G401 (cell line): ENCODE data around the gene DPPA3. TPM values are rescaled to one million over a fixed set of nuclear protein-coding genes. Genes with fewer than 3 reads are reported as not detected.
A peak's percentile ranks its signal among the peaks of the same experiment; 100 is the strongest.
"Not testable (repeated sequence)": the region's sequence is repeated elsewhere in the genome, so short reads cannot be mapped to it uniquely, and the experiment has no call there.

Experiments used
- DNase-seq: peaks from one replicate; pipeline ENCODE4 v3.0.0-alpha.2; 2015; ENCODE audit warnings: low spot score
- in situ Hi-C: cut with HindIII; loops from 2 replicates; pipeline ENCODE4 v1.10.0; 2016; ENCODE audit warnings: low sequenced_read_pairs, mixed read lengths
- total RNA-seq: library from RNA; depleted of rRNA; stranded (reverse); fragments of >200 nt; shearing (Covaris generic); gene quantifications from 2 replicates; pipeline ENCODE4 v1.2.3, GENCODE V29; 2014; rRNA removed

The DPPA3 gene
- total RNA-seq = not detected in 2 replicates

DNA sequence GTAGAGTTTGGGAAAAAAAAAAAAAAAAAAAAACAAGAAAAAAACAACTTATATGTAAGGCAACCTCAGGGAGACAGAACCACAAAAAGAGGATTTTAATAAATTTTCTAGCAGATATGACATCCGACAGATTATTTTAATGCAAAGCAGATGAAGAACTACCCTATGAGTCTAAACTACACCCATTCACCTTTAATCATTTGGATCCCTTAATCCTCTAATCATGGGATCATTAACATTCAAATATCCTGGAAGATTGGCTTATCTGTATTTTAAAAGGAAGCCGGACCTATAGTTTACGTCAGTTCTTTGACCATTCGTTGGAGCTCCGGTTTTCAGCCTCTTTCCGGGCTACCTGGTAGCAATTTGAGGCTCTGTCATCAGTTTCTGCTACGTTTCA, at the start of gene DPPA3:
Gene DPPA3 (plus strand): TSS at position 301 of the 400 bp plus-strand sequence. CDS start 138 bp downstream, outside the sequence.
- in situ Hi-C loops = no loop called here

DNA sequence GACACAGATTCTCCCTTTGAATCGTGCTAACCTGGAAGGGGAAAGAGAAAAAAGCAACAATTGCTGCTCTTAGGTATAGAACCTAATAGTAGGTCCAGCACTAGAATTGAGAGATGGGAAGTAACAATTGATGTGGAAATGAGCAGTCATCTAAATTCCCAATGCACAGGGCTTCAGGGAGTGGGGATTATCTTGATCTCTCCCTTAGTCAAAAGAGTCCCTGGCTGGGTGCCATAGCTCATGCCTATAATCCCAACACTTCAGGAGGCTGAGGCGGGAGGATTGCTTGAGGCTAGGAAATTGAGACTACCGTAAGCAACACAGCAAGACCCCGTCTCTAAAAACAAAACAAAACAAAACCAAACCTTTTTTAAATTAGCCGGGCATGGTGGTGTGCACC, 49.5 kb upstream of the DPPA3 start:
- no peak for DNase-seq

More for the DNA sequence above, at the start of gene DPPA3:
- DNase-seq = no peak

DNA sequence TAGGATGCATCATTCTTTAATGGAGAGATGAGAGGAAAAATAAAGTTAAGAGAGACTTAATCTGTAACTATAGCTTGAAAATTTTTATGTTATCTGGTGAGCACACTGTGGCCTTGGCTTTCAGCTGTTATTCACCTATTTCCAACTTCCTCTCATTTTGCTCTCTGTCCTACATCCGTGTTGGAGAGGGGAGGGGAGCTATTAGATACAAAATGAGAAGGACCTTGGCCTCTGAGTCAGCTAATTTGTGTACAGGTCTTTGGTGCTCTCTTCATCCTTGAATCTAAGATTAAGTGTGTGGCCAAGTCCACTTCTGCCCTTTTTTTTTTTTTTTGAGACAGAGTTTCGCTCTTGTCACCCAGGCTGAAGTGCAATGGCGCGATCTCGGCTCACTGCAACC, 44.6 kb upstream of the DPPA3 start:
- DNase-seq = no peak
- in situ Hi-C loops = no loop called here

More for the DNA sequence above, 49.5 kb upstream of the DPPA3 start:
- in situ Hi-C loops = no loop called here

DNA sequence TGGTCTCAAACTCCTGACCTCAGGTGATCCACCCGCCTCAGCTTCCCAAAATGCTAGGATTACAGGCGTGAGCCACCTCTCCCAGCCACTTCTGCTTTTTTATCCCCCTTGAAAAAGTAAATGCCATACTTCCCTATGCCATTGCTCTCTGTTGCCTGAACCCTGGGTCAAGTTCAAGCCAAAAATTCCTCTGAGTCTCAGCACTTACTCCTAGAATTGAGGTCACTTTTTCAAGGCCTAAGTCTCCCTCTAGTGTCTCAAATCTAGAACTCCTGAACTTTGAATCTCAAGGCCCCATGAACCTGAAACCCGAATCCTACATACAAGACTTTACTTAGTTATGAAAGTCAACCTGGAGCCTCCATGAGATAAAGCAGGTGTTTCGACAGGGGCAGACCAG, 44.1 kb upstream of the DPPA3 start:
- DNase-seq = no peak
- in situ Hi-C loops = no loop called here

DNA sequence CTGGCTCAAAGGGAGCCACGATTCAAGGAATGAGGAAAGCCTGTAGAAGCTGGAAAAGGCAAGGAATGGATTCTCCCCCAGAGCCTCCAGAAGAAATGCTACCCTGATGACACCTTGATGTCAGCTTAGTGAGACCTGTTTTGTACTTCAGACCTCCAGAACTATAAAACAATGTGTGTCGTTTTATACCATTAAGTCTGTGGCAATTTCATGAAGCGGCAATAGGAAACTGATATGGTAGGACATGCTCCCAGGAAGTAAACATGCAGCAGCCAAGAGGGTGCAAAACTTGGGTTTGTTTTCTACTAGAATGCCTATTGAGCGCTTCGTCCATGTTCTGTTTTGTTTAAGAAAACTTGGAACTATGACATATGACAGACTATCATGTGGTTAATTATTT, 43.1 kb upstream of the DPPA3 start:
- in situ Hi-C loops = no loop called here

DNA sequence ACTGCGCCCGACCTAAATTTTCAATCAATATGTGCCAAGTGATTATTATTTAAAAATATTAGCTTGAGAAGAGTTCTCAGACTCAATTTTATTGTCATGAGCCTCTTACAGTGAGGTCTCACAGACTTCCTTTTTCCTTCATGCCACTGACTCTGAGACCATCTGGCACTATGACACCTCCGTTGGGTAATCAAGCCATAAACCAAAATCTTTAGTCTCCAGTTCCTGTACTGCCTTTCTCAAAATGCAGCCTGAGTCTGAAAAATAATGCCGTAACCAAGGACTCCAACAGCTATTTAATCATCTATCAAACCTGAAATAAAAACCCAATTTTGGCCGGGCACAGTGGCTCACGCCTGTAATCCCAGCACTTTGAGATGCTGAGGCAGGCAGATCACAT, 35.8 kb upstream of the DPPA3 start:
- DNase-seq, in situ Hi-C loops: not testable (repeated sequence)

More for the DNA sequence above, 43.1 kb upstream of the DPPA3 start:
- DNase-seq = no peak

DNA sequence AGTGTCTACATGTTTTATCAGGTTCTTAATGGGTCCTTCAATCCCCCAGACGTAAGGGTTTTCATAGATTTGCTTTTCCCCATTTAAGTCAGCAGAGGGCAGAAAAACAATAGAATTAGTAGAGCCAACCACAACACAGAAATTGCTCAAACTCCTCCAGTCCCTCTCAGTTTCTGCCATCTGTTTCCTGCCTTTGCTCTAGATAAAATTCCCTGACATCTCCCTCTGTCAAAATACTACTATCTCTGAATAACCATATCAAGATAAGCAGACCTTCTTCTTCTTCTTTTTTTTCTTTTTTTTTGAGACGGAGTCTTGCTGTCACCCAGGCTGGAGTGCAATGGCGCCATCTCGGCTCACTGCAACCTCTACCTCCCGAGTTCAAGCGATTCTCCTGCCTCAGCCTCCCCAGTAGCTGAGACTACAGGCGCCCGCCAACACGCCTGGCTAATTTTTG, 33.8 kb upstream of the DPPA3 start:
- peak; percentile 44 for DNase-seq
- in situ Hi-C loops = not testable (repeated sequence)

DNA sequence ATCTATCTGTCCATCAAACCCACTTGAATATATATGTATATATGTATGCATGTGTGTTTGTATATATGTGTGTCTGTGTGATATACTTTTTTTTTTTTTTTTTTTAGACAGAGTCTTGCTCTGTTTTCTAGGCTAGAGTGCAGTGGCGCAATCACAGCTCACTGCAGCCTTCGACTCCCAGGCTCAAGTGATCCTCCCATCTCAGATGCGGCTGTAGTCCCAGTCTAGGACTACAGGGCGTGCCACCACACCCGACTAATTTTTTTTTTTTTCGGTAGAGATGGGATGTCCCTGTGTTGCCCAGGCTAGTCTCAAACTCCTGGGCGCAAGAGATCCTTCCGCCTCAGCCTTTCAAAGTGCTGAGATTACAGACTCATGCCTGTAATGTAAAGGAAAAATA, 32.5 kb upstream of the DPPA3 start:
- in situ Hi-C loops = no loop called here

DNA sequence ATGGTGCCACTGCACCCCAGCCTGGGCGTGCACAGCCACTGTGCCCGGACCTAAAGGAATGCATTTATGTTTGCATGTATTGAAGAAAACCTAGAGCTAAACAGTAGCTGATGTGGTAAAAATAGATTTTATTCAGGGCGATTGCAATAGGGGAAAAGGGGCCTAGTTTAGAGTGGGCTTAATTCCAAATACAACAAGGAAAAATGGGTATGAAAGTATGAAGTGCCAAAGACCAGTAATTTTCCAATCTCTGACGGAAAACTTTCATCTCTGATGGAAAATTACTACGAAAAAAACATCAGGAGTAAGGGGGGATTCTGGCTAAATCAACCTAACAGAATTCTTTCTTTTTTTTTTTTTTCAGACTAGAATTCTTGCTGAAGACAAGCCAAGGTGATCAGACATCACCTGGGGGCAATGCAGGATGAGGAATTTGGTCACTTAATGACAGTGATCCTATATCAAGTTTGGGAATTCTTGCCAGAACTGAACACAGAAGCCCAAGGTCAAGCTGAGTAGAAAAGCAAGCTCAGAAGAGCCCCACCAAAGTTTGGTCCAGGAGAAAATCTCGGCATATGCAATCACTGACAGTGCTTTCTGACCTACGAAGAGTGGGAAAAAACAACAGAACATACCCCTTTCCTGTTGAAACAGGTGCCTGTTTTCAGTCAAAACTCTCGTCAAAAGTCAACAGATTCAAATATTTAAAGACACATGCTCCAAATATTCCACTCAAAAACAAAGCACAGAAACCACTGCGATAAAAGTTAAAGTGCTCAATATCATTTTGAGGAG, 31.8 kb upstream of the DPPA3 start:
- DNase-seq = no peak
- in situ Hi-C loops = no loop called here

More for the DNA sequence above, 32.5 kb upstream of the DPPA3 start:
- no peak for DNase-seq

DNA sequence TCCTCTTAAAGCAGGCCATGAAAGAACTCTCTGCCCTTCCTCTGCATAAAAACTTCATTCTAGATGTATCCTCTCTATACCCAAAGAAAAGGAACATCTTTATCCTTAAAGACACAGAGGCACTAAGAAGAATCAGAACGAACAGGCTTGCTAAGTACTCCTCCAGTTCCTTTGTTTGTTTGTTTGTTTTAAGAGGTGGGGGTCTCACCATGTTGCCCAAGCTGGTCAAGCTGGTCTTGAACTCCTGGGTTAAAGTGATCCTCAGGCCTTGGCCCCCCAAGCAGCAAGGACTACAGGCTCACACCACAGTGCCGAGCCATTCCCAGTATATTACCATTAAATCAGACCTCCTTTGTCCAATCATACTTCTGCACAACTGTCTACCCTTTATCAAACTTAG, 29.7 kb upstream of the DPPA3 start:
- in situ Hi-C loops = no loop called here
- no peak for DNase-seq

DNA sequence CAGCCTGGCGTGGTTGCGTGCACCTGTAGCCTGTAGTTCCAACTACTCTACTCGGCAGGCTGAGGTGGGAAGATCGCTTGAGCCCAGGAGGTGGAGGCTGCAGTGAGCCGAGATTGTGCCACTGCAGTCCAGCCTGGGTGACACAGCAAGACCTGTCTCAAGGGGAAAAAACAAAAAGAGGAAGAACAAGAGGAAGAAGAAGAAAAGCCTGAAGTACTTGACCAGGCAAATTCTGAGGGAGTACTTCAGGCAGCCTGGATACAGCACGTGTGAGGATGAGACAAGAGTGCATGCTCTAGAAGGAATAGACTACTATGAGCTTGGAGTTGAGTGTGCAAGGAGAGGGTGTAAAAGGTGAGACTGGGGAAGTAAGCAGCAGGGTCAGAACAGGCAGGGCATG, 17.4 kb upstream of the DPPA3 start:
- no peak for DNase-seq
- in situ Hi-C loops = no loop called here

DNA sequence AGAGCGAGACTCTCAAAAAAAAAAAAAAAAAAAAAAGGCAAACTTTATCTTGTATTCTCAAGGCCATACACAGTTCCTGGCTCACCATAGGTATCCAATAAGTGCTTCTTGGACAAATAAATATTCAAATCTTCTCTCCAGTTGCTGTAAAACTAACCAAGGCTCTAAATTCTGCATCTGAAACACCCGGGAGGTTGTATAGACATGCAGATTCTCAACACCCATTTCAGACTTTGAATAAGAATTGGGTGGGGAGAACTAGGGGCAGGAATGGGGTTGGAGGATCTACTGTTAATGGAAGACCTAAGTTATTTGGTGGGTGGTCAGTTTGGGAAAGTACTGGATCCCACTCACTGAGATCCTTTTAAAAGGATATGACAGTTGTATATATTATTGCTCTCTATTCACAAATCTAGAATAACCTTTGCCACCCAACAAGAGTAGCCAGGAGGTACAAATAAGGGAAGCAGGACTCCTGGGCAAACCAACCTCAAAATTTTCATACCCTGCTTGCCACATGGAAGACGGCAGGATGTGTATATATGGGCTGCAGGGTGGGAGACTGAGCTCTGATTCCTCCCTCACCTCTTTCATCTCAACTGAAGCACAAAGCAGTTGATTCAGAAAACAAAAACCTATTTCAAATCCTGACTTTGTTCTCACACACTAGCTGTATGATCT, 16.5 kb upstream of the DPPA3 start:
- in situ Hi-C loops = no loop called here
- DNase-seq = no peak

DNA sequence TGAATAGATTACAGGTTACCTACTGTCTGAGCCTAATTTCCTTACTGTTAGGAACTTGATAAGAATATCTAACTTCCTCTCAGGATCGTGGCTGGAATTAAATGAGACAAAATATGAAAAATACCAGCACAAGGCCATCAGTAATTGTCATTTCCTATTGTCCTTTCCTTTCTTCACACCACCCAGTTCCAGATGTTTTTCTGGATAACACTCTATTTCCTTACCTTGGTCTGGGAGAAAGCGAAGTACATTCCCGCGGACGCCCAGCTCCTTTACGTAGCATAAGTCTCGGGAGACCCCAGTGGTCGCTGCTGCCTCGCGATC, 16.0 kb upstream of the DPPA3 start:
- in situ Hi-C loops = no loop called here
- DNase-seq = no peak

DNA sequence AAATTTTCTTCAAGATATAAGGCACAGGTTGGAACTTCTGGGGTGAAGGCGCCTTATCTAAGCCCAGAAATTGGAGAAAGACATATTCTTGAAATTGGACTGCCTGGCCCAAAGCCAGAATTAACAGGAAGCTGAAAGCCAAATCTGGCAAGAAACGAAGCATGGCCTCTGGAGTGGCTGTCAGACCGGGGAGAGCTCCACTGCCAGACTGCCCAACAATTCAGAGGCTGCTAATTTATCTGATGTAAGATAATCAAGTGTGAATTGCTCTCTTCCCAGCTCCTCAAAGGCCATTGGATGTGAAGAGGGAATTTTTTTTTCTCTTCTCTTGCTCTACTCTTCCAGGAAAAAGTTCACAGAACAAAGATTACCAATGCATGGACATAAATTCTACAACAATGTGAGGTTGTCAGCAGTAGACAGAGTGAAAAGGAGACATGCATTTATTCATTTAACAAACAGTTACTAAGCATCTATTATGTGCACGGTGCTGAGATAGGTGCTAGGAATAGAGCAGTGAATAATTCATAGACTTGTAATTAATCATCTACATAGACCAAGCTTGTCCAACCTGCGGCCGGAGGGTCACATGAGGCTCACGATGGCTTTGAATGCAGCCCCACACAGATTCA, 15.6 kb upstream of the DPPA3 start, which contains the start of gene GDF3:
Gene GDF3 (minus strand): TSS at position 210 of the 632 bp plus-strand sequence. CDS start 47 bp downstream, at position 163.
- no peak for DNase-seq
- in situ Hi-C loops = no loop called here

DNA sequence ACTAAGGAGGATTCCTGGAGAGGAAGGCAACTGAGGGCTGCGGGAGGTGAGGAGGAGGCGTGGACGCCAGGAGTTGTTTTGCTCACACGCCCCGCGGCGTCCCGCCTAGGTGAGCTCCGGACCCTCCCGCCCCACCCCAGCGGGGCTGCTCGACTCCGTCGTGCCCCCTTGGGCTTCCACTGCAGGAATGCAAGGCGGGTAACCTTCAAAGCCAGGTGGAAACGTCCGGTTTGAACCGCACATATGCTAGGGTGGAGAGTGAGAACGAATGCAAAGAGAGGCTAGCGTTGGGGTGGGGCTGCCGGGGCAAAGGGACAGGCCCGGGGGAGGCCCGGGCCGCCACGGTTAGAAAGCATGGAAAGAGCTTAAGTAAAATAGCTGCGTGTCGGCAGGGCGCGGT, 5.4 kb upstream of the DPPA3 start:
- in situ Hi-C loops = no loop called here
- DNase-seq = no peak

DNA sequence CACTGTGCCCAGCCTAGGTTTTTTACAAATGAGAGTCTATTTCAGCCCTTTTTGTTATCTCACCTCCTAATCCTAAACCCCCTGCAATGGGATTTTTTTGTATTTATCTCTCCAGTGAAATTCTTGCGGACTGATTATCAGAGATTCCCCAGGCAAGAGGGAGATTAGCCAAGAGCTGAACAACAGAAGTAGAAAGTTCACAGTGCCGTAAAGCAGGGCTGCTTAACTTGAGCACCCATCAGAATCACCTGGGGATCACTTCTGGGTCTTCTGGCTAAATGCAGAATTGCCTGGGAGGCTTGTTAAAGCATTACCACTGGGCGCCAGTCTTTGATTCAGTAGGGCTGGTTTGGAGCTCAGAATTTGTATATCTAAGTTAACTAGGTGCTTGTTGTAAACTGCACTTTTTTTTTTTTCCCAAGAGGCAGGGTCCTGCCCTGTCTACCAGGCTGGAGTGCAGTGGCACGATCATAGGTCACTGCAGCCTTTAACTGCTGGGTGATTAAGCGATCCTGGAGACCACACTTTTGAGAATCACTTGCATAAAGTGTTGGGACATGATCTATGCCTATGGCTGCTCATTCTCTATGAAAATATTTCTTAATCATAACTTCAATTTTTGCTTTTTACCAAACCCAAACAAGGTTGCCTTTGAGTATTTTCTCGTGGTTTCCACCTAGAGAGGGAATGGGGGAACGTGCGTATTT, 1.1 kb upstream of the DPPA3 start:
- in situ Hi-C loops = no loop called here
- DNase-seq = no peak

DNA sequence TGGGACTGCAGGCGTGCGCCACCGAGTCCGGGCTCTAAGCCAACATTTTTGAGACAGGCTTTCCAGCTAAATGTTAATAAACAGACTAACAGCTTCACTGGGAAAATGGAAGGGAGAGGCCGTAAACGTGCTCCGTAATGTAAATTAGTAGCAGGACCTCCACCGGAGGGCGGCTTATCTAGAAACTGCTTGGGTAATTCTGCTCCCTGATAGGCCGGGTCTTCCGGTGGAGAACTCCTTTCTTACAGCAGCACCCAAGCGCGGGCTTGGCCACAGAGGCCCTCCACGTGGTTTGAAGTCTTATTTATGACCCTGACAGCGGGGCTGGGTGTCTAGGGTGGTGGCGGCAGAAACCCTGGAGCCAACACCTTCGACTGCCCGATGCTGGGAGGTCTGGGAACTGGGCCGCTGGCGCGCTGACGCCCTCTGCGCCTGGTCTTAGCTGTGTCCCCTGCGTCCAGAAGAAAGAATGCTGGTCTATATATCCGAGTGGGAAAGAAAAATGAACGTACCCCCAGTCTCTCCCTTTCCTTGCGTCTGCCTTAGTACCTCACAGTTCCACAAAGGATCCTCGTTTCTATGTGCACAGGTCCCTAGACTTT, 1.7 kb downstream of the DPPA3 start:
- in situ Hi-C loops = no loop called here
- no peak for DNase-seq

DNA sequence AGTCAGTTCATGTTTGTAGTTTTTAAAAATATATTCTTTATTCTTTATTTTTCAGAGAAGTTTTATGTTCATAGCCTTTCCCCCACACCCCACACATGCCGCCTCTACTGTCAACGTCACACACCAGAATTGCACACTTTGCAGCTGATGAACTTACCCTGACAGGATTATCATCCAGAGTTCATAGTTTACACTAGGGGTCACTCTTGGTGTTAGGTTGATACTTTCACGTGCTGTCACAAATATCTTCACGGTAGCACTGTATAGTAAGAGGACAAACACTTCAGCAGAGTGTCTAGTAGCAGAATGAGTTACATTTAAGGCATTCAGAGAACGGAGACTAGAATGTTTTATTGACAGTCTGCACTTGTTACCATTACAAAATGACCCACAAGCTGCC, 5.1 kb downstream of the DPPA3 start:
- peak; percentile 4 for DNase-seq
- in situ Hi-C loops = no loop called here
